Chondrocyte (in vitro differentiated cells): ENCODE data around the gene COA5. TPM values are rescaled to one million over a fixed set of nuclear protein-coding genes. Genes with fewer than 3 reads are reported as not detected.

Experiments used
- DNase-seq: peaks from one replicate; pipeline ENCODE4 v3.0.0; 2021; ENCODE audit warnings: mixed read lengths, low spot score
- H3K27ac Mint-ChIP-seq: one replicate; pipeline ENCODE4 v1.8.0; 2021; ENCODE audit warnings: mild to moderate bottlenecking, moderate library complexity, mixed read lengths; ENCODE audit not compliant: unreplicated experiment
- H3K27me3 Mint-ChIP-seq: 2 replicates; pipeline ENCODE4 v1.8.0; 2021; ENCODE audit warnings: low read depth, mixed read lengths
- H3K36me3 Mint-ChIP-seq: 2 replicates; pipeline ENCODE4 v1.8.0; 2021; ENCODE audit warnings: low read depth, mixed read lengths
- H3K4me1 Mint-ChIP-seq: 2 replicates; pipeline ENCODE4 v1.8.0; 2021; ENCODE audit warnings: low read depth, mild to moderate bottlenecking, mixed read lengths
- H3K4me3 Mint-ChIP-seq: one replicate; pipeline ENCODE4 v1.8.0; 2021; ENCODE audit warnings: mild to moderate bottlenecking, moderate library complexity, mixed read lengths; ENCODE audit not compliant: unreplicated experiment
- H3K9me3 Mint-ChIP-seq: 2 replicates; pipeline ENCODE4 v1.8.0; 2021; ENCODE audit warnings: low read depth, mixed read lengths
- total RNA-seq: library from RNA; stranded (reverse); gene quantifications from 3 replicates; pipeline ENCODE4 v1.2.1, GENCODE V29; 2021
- TF ChIP-seq, protein P1 (sequence below): fragments of 200-600 bp; sonication (generic); IDR thresholded peaks from 2 replicates; pipeline ENCODE4 v1.5.0; 2021; ENCODE audit warnings: antibody characterized with exemption, mild to moderate bottlenecking, moderate library complexity

Gene COA5
- total RNA-seq, 1 donor from 2014 or later = 16.7 TPM

DNA sequence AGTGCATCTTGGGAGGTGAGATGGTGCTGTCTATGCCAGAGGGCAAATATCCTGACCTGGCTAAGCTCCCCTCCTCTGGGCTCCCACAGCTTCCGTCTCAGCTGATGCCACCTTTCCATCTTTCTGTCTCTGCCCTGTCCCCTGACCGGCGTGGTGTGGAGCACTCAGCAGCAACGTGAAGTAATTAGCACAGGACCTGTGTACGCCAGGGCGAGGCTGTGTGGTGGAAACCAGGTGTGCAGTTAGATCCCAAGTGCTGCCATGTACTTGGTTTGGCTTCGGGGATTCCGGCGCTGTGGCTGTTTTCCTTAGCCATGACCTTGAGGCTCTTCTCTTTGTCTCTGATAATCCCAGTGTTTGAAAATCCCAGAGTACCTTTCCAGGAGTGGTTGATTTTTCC lies 36.5 kb downstream of the COA5 start:
- Mint-ChIP-seq H3K27me3 (no peaks in the 10 kb centered on the region), H3K9me3 (no peaks in the 10 kb centered on the region), H3K4me3 (no peak overlapping the region), H3K36me3 (peaks cover 21% of the 10 kb centered on the region), H3K4me1 (no peaks in the 10 kb centered on the region), H3K27ac (no peak overlapping the region)
- TF ChIP-seq, protein P1, sequence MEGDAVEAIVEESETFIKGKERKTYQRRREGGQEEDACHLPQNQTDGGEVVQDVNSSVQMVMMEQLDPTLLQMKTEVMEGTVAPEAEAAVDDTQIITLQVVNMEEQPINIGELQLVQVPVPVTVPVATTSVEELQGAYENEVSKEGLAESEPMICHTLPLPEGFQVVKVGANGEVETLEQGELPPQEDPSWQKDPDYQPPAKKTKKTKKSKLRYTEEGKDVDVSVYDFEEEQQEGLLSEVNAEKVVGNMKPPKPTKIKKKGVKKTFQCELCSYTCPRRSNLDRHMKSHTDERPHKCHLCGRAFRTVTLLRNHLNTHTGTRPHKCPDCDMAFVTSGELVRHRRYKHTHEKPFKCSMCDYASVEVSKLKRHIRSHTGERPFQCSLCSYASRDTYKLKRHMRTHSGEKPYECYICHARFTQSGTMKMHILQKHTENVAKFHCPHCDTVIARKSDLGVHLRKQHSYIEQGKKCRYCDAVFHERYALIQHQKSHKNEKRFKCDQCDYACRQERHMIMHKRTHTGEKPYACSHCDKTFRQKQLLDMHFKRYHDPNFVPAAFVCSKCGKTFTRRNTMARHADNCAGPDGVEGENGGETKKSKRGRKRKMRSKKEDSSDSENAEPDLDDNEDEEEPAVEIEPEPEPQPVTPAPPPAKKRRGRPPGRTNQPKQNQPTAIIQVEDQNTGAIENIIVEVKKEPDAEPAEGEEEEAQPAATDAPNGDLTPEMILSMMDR = no peak
- no peak for DNase-seq

DNA sequence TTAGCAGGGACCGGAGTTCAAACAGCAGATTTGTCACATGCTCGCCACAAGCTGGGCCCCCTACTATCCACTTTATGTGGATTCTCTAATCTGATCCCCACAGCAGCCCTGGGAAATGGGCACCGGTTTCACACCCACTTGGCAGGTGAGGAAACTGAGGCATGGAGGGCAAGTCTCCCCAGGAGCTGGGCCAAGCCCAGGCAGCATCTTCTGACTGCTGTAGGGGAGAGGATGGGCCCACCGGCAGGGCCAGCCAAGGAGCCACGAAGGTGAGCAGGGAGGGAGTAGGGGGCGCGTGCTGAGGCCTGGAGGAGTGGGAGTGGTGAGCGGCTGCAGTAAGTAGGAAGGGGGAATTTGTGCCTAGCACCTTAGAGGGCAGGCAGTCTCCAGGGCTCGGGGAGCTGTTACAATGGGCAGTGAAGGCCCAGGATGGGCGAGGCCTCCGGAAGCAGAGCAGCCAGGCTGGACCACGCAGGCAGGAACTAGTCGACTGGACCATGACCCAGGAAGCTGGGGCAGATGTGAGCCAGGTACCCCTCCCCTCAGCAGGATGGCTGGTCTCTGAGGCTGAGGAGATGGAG lies 37.1 kb downstream of the COA5 start:
- no peak for DNase-seq
- Mint-ChIP-seq H3K36me3 (peaks cover 25% of the 10 kb centered on the region), H3K4me1 (no peaks in the 10 kb centered on the region), H3K9me3 (no peaks in the 10 kb centered on the region), H3K27me3 (no peaks in the 10 kb centered on the region), H3K4me3 (no peak overlapping the region), H3K27ac (no peak overlapping the region)
- TF ChIP-seq, protein P1 = no peak

DNA sequence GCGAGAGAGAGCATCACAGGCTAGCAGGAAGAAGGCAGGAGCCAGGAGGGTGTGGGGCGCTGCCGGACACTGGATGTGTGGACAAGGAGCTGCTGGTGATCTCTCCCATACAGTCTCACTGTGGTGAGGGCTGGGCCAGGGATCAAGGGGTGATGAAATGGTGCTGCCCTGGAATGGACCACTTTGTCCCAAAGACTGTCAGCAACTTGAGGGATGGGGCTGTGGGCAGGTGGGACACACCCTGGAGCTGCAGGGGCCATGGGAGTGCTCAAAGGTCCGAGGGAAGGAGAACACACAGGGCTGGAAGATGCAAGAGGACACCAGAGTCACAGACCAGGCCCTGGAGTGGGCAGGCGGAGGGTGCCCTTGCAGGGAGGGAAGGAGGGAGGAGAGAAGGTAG lies 38.0 kb downstream of the COA5 start:
- Mint-ChIP-seq H3K27ac (no peak overlapping the region), H3K27me3 (no peaks in the 10 kb centered on the region), H3K36me3 (peaks cover 28% of the 10 kb centered on the region)

DNA sequence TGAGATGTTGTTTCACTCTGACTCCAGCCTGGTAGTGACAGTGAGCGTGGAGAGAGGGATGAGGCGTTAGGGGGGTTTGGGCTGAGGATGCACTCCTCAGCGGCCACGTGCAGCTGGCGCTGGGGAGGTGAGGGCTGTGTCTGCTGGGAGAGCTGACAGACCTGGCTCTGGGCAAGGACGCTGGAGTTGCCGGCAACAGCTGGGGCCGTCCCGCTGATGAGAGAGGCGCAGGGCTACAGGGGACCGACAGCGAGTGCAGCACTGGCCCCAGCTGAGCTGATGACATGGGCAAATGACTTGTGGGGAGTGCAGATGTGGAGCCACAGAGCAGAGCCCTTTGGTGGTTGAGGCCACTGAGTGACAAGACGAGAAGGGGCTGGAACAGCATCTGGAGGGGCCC lies 38.4 kb downstream of the COA5 start:
- no peak for DNase-seq
- no peak overlapping the region for H3K27ac Mint-ChIP-seq
- H3K4me1 Mint-ChIP-seq = no peaks in the 10 kb centered on the region
- no peaks in the 10 kb centered on the region for H3K27me3 Mint-ChIP-seq
- no peak overlapping the region for H3K4me3 Mint-ChIP-seq
- TF ChIP-seq, protein P1 = no peak
- H3K9me3 Mint-ChIP-seq = no peaks in the 10 kb centered on the region
- peaks cover 31% of the 10 kb centered on the region for H3K36me3 Mint-ChIP-seq

More for the DNA sequence above, 38.0 kb downstream of the COA5 start:
- no peak for DNase-seq
- Mint-ChIP-seq H3K4me3 (no peak overlapping the region), H3K9me3 (no peaks in the 10 kb centered on the region), H3K4me1 (no peaks in the 10 kb centered on the region)
- TF ChIP-seq, protein P1 = no peak

DNA sequence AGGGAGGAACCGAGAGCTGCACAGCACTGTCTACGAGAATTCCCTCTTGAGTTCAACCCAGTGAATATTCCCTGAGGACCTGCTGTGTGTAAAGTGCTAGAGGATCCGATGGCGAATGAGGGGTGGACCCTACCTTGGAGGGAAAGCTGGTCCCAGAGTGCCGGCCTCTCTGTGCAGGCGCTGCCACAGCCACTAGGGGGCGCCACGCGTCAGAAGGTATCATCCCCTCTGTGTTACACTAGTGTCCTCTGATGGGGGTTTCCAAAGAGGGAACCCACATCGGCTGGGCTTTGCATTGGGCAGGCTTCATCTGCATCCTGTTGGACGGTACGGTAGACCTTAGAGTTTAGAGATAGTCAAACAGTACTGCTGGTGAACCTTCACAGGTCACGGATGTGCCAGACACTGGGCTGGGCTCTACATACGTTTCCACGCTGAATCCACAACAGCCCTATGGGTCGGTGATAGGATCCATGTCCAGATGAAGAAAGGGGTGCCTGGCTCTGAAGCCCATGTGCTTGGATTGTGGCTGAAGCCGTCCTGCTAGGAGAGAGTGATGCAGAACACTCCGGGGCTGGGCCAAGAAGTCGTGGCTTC lies 39.0 kb downstream of the COA5 start:
- no peaks in the 10 kb centered on the region for H3K27me3 Mint-ChIP-seq
- H3K9me3 Mint-ChIP-seq = no peaks in the 10 kb centered on the region
- H3K27ac Mint-ChIP-seq = no peak overlapping the region
- no peaks in the 10 kb centered on the region for H3K4me1 Mint-ChIP-seq
- H3K36me3 Mint-ChIP-seq = peaks cover 32% of the 10 kb centered on the region
- TF ChIP-seq, protein P1 = peak; percentile 80
- no peak overlapping the region for H3K4me3 Mint-ChIP-seq
- no peak for DNase-seq
